ENCODE results near the gene SPHK2.

Gene SPHK2

GRCh38 chr19:48600679-48601417 lies 18.5 kb upstream of the SPHK2 start:
- ChIA-PET CTCF (no interaction called here), POLR2A (interaction anchor here (1.4 kb wide), 1 partner anchor 18 kb away, joined by 4 read pairs; the partner anchor contains the start of genes RPL18 and SPHK2)
- TF ChIP-seq FOXA1 (IDR thresholded peaks at IDR 0.05), result no peak
- TF ChIP-seq FOXK2 (IDR thresholded peaks at IDR 0.05), result no peak
- no peak for TF ChIP-seq LEF1 (IDR thresholded peaks at IDR 0.05; ENCODE audit: borderline replicate concordance)
- no peak for TF ChIP-seq BHLHE40 (IDR thresholded peaks at IDR 0.05; ENCODE audit: borderline replicate concordance)
- no peak for TF ChIP-seq TARDBP (IDR thresholded peaks at IDR 0.05)
- TF ChIP-seq L3MBTL2 (conservative IDR thresholded peaks at IDR 0.05), result no peak
- DNase-seq (ENCODE audit: extremely low spot score), result no peak

GRCh38 chr19:48603001-48603400 lies 16.3 kb upstream of the SPHK2 start:
- no peak for DNase-seq (ENCODE audit: extremely low spot score)
- POLR2A ChIA-PET, result no interaction called here
- CTCF ChIA-PET, result no interaction called here
- TF ChIP-seq PKNOX1 (IDR thresholded peaks at IDR 0.05), result no peak
- TF ChIP-seq LEF1 (IDR thresholded peaks at IDR 0.05; ENCODE audit: borderline replicate concordance), result no peak

DNA sequence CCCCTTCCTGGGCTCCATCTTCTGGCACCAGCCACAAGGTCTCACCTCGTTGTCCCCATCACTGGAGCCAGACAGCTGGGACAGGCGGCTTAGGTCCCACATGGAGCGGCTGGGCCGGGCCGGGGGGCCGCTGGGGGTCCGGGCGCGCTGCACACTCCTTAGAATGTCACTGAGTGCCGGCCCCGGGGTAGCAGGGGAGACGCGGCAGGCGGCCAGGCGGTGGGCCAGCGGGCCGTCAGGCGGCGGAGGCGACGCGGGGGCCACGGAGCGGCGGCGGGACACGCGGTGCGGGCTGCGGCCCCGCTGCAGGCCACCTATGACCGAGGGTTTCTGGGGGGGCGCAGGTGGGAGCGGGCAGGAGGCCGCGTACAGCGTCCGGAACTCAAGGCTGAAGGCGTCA lies 15.9 kb upstream of the SPHK2 start:
- ChIA-PET CTCF (no interaction called here), POLR2A (no interaction called here)
- TF ChIP-seq ZNF384 (IDR thresholded peaks at IDR 0.05) (no peak), TARDBP (IDR thresholded peaks at IDR 0.05) (no peak), FOXK2 (IDR thresholded peaks at IDR 0.05) (no peak)
- no peak for DNase-seq (ENCODE audit: extremely low spot score)

- ChIA-PET CTCF (no interaction called here), POLR2A (no interaction called here)
- no peak for DNase-seq (ENCODE audit: extremely low spot score)
- no peak for TF ChIP-seq BHLHE40 (IDR thresholded peaks at IDR 0.05; ENCODE audit: borderline replicate concordance)
- TF ChIP-seq FOXM1 (IDR thresholded peaks at IDR 0.05; ENCODE audit: borderline replicate concordance), result no peak
- TF ChIP-seq CTBP1 (IDR thresholded peaks at IDR 0.05; ENCODE audit: borderline replicate concordance), result no peak
- no peak for TF ChIP-seq ELF4 (IDR thresholded peaks at IDR 0.05)
- no peak for TF ChIP-seq ZNF384 (IDR thresholded peaks at IDR 0.05)
- no peak for TF ChIP-seq TARDBP (IDR thresholded peaks at IDR 0.05)
- no peak for TF ChIP-seq ARNT (IDR thresholded peaks at IDR 0.05)
- TF ChIP-seq L3MBTL2 (conservative IDR thresholded peaks at IDR 0.05), result no peak
- TF ChIP-seq FOXK2 (IDR thresholded peaks at IDR 0.05), result no peak
- TF ChIP-seq SUZ12 (IDR thresholded peaks at IDR 0.05), result no peak
- TF ChIP-seq LEF1 (IDR thresholded peaks at IDR 0.05; ENCODE audit: borderline replicate concordance), result no peak
- no peak for TF ChIP-seq NFRKB (IDR thresholded peaks at IDR 0.05)
- TF ChIP-seq PKNOX1 (IDR thresholded peaks at IDR 0.05), result no peak
- TF ChIP-seq SP1 (IDR thresholded peaks at IDR 0.05), result no peak
- no peak for TF ChIP-seq FOXA1 (IDR thresholded peaks at IDR 0.05)
- TF ChIP-seq HDGF (IDR thresholded peaks at IDR 0.05; ENCODE audit: borderline replicate concordance), result no peak
Measured at GRCh38 chr19:48603850-48604249, 15.5 kb upstream of the SPHK2 start.

- ChIA-PET POLR2A (interaction anchor here (4.4 kb wide), 1 partner anchor 12 kb away, joined by 53 read pairs; the partner anchor contains the start of genes RPL18 and SPHK2), CTCF (interaction anchor here (0.5 to 1.4 kb wide), 3 partner anchors 16 to 286 kb away, joined by 3 to 4 read pairs (median 3); no protein-coding TSS in a partner anchor)
- DNase-seq (ENCODE audit: extremely low spot score), result no peak
Measured at GRCh38 chr19:48606463-48607358, 12.6 kb upstream of the SPHK2 start, which contains the start of gene SPACA4. Gene SPACA4 (plus strand): TSS chr19:48606742. CDS start chr19:48606979, 237 bp downstream.

More at GRCh38 chr19:48606463-48607358, 12.6 kb upstream of the SPHK2 start, which contains the start of gene SPACA4:
- TF ChIP-seq HDGF (IDR thresholded peaks at IDR 0.05; ENCODE audit: borderline replicate concordance), result no peak
- no peak for TF ChIP-seq PKNOX1 (IDR thresholded peaks at IDR 0.05)
- TF ChIP-seq FOXA1 (IDR thresholded peaks at IDR 0.05), result no peak
- TF ChIP-seq CTBP1 (IDR thresholded peaks at IDR 0.05; ENCODE audit: borderline replicate concordance), result no peak
- no peak for TF ChIP-seq ARNT (IDR thresholded peaks at IDR 0.05)
- TF ChIP-seq ZNF384 (IDR thresholded peaks at IDR 0.05), result no peak
- TF ChIP-seq FOXK2 (IDR thresholded peaks at IDR 0.05), result no peak
- TF ChIP-seq BHLHE40 (IDR thresholded peaks at IDR 0.05; ENCODE audit: borderline replicate concordance), result no peak
- TF ChIP-seq SP1 (IDR thresholded peaks at IDR 0.05), result no peak
- no peak for TF ChIP-seq NFRKB (IDR thresholded peaks at IDR 0.05)
- TF ChIP-seq L3MBTL2 (conservative IDR thresholded peaks at IDR 0.05), result no peak
